Measurements from ENCODE around the gene PYURF.

PYURF gene, protein sequence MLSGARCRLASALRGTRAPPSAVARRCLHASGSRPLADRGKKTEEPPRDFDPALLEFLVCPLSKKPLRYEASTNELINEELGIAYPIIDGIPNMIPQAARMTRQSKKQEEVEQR

DNA sequence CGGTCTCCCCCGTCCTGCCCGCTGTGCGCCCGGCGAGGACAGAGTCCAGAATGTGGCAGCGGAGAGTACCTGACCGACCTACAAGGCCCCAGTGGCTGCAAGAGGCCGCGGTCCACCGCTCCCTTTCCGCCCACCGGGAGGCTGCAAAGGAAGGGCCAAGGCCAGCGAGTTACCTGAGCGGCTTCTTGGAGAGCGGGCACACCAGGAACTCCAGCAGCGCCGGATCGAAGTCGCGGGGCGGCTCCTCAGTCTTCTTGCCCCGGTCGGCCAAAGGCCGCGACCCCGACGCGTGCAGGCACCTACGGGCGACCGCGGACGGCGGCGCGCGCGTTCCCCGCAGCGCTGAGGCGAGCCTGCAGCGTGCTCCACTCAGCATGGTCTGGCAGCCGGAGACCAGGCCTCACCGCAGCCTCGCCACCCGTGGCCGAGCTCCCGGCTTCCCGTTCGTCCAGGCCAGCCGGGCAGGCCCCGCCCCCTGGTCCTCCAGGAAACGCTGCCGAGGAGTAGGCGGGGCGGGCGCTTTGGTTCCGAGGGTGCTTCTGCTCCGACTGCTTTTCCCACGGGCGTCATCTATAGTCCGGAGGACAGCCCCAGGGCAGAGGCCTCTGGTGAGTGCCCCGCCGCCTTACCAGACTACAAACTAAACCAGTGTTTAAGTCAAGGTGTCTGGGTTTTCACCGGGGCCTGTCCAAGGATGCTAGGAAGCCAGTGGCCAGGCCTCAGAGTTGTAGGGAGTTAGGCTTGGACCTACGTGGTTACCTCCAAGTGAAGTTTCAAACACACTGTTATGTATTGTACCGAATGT is at the start of gene PYURF:
TSS of gene PYURF (minus strand) at position 452 of the 805 bp plus-strand sequence. CDS start at position 376, 76 bp downstream.
- DNase-seq = peak; percentile 93

- no peak for DNase-seq
Observed at GRCh38 chr4:88570001-88570400, 46.4 kb upstream of the PYURF start.

GRCh38 chr4:88567591-88567990 is 44.0 kb upstream of the PYURF start:
- no peak for DNase-seq

DNA sequence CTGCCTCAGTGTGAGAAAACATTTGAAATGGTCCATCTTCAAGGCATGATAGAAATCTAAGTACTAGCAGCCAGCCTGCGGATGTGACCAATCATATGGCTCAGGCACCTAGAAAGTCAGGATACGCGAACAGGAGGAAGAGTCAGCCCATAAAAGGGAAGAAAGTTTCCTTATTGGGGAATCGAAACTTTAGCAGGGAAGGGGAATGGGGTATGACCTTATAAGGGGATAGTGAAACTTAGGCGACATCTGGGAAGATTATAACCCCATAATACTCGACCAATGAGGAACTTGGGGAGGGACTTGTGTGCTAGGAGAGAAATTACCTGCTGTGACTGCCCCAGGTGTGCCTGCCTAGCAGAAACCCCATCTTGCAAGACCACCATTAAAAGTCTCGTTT is 26.2 kb upstream of the PYURF start:
- DNase-seq = no peak

DNA sequence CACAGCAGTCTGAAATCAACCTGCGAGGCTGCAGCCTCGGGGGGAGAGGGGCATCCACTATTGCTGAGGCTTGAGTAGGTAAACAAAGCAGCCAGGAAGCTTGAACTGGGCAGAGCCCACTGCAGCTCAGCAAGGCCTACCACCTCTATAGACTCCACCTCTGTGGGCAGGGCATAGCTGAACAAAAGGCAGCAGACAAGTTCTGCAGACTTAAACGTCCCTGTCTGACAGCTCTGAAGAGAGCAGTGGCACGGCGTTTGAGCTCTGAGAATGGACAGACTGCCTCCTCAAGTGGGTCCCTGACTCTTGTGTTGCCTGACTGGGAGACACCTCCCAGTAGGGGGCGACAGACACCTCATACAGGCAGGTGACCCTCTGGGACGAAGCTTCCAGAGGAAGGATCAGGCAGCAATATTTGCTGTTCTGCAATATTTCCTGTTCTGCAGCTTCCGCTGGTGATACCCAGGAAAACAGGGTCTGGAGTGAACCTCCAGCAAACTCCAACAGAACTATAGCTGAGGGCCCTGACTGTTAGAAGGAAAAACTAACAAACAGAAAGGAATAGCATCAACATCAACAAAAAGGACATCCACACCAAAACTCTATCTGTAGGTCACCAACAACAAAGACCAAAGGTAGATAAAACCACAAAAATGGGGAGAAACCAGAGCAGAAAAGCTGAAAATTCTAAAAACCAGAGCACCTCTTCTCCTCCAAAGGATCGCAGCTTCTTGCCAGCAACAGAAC is 15.9 kb upstream of the PYURF start:
- DNase-seq = peak; percentile 17

DNA sequence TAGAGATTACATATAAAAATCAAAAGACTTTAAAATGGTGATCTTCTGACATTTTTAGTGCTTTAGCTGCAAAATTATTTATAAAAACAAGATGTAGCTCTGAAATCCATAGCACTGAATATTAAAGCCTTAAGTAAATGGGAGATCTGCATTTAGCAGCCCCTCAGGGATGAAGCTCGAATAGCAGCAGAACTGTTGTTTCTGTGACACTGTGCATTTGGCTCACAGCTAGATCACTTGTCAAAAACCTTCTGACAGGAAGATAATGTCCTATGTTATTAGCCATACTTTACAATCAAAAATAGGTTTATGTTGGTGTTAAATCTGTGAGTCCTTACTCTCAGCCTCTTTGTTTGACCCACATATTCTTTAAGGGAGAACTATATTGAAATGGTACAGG is 14.1 kb upstream of the PYURF start:
- DNase-seq = no peak

DNA sequence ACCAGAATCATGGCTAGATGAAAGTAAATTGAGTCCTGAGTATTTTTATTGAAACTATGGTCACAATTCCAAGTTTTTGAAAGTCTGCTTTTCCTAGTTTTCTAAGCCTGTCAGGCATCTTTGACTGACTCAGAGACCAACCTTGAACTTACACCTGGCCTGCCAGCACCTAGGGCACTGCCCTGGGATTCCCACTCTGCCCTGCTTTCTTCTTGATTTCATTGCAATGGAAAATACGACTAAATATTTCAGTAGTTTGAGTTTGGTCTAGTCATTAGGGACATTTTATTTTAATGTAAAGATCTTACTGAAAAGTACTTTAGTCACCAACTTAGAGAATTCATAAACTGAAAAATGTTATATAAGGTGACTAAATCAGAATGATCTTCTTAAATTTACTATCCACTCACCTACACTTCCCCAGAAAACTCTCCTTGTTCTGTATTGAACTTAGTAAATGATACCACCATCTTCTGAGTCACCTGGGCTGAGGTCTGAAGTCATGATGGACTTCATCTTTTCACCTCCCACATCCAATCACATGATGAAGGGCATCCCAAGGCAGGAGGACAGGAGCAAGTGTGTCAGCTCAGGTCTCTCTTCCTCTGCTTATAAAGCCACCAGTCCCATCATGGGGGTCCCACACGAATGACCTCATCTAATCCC is 11.6 kb upstream of the PYURF start:
- DNase-seq = no peak

GRCh38 chr4:88533937-88534750 is 10.6 kb upstream of the PYURF start:
- no peak for DNase-seq

DNA sequence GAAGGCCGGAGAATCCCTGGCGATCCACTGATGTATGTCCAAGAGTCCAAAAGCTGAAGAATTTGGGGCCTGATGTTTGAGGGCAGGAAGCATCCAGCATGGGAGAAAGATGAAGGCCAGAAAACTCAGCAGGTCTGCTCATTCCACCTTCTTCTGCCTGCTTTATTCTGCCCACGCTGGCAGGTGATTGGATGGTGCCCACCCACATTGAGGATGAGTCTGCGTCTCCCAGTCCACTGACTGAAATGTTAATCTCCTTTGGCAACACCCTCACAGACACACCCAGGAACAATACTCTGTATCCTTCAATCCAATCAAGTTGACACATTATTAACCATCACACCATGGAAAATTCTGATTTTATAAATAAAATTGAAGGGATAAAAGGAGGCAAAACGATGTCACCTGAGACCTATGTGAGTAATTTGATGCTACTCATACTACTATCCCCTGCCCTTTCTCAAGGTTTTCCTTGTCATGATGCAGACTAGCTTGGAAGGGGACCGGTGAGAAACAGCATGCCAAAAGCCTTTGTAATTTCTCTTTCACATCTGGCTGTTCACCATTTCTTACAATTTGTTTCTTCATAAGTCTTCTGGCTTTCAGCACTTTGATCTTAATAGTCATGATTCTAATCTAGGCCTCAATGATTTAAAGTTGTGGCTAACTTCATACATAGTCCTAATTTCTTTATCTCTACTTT is 9.7 kb upstream of the PYURF start:
- no peak for DNase-seq

DNA sequence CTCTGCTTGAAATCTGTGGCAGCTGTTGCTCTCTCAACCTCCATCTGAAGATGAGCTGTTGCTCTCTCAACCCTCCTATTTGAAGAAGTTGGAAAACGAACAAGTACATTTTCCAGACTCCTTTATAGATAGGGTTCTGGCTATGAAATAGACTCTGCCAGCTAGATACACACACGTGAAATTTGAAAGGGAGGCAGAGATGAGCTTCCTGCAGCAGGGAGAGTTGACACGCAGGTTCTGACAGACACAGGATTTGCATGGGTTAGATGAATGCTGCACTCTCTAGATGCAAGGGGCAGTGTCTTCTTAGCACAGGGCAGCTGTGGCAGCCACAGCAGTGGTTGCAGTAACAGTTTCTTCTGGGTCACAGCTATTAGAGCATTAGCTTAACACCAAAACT is 8.0 kb upstream of the PYURF start:
- DNase-seq = no peak

GRCh38 chr4:88528861-88529260 is 5.3 kb upstream of the PYURF start:
- DNase-seq = no peak

- DNase-seq = no peak
Observed at GRCh38 chr4:88527787-88528186, 4.2 kb upstream of the PYURF start.

GRCh38 chr4:88526221-88526815 is 2.7 kb upstream of the PYURF start:
- DNase-seq = no peak

- DNase-seq = no peak
Observed at GRCh38 chr4:88524171-88524570, 595 bp upstream of the PYURF start.

DNA sequence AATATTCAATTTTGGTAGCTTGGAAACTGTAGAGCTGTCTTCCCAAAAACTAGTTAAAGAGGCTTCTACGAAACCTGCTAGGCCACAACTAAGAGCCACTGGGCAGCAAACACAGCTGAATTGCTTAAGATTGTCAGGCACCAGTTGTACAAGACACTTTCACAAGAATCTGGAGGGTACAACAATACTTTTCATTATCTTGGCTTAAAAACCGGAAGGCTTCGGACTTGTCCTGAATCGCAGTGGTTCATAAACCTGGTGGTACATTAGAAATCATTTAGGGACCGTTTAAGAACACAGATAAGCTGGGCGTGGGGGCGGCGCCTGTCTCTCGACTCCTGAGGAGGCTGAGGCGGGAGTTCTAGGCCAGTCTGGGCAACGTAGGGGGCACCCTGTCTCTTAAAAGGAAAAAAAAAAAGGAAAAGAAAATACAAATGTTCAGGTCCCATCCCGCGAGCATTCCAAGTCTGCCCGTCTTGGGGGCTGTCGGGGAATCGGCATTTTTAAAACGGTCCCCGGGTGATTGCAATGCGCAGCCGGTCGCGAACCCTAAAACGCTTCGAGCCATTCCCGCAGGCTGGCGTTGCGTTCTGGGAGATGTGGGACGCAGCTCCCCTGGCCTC is 763 bp downstream of the PYURF start:
- DNase-seq = no peak

DNA sequence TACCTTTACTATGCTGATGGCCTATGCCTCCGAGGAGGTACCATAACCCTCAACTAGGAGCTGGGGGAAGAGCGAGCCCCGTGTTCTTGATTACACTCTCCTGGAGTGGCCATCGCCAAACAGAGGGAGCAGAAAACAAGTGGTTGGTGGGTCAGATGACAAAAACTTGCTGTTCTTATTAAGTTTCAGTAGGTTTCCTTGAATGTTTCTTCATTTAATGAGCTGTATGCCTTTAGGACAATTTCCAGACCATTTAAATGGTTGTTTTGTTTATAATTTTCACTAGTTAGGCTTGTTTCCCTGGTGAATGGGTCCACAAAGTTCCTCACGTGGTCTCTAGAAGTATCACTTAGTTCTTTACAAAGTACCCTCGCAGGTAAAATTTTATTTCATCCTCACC is 4.7 kb downstream of the PYURF start:
- DNase-seq = no peak

DNA sequence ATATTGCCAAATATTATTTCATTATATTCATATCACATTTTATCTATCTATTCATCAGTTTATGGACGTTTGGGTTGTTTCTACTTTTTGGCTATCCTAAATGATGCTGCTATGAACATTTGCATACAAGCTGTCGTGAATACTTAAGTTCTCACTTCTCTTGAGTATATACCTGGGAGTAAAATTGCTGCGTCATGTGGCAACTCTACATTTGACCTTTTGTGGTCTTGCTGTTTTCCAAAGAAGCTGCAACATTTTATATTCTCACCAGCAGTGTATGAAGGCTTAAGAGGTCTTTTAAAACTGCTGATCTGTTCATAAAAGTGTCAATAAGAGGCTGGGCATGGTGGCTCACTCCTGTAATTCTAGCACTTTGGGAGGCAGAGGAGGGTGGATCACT is 5.8 kb downstream of the PYURF start:
- no peak for DNase-seq

- DNase-seq = no peak
Observed at GRCh38 chr4:88516746-88517145, 6.8 kb downstream of the PYURF start.

GRCh38 chr4:88514557-88515511 is 8.7 kb downstream of the PYURF start:
- DNase-seq = no peak

- DNase-seq = no peak
Observed at GRCh38 chr4:88511236-88511635, 12.3 kb downstream of the PYURF start.
